Measurements from ENCODE around the gene TRAPPC2L. TPM values are rescaled to one million over a fixed set of nuclear protein-coding genes. Genes with fewer than 3 reads are reported as not detected.

TRAPPC2L gene
- polyA plus RNA-seq, 3 donors, result 38.8 to 89.3 (median 82.4) TPM

DNA sequence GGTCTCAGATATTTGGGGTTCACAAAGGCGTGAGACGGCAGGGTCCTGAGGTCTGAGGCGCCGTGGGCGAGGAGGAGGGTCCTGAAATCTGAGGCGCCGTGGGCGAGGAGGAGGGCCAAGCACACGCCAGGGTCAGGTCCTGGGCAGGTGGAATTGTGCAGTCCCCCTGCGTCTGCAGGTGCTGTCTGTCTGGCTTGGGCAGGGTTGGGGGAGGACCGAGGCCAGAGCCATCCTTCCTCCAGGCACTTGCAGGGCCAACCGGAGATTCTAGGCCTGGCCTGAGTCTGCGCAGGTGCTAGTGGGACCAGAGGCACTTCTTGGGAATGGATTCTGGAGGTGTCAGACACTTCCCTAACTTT is 42.8 kb upstream of the TRAPPC2L start:
- H3K27me3 Mint-ChIP-seq (ENCODE audit: low read depth in 3 of 3), result peaks cover 0 to 2% (median 0%) of the 10 kb centered on the region in 3 donors
- Histone ChIP-seq H3K4me1 (ENCODE audit: control insufficient read depth in 1 of 2, insufficient read depth in 2 of 2, low read length in 2 of 2) (peaks cover 35 to 42% of the 10 kb centered on the region in 2 donors), H2AFZ (ENCODE audit: insufficient read depth, low read depth, low read length, poor library complexity, severe bottlenecking) (no peak overlapping the region), H3K9ac (ENCODE audit: insufficient read depth, low read length, poor library complexity, severe bottlenecking) (no peak overlapping the region), H3K79me2 (ENCODE audit: insufficient read depth, low read length) (peaks cover 25% of the 10 kb centered on the region), H3K4me2 (replicated peaks; ENCODE audit: extremely low read depth, low read length, poor library complexity, severe bottlenecking) (no peak overlapping the region), H3K27me3 (ENCODE audit: control insufficient read depth in 2 of 2, insufficient read depth in 2 of 2, low read length in 2 of 2) (no peaks in the 10 kb centered on the region), H4K20me1 (ENCODE audit: insufficient read depth, low read length) (peaks cover 38% of the 10 kb centered on the region), H3K36me3 (replicated peaks in 1 of 2; ENCODE audit: control insufficient read depth in 1 of 2, insufficient read depth in 2 of 2, low read length in 2 of 2) (peaks cover 6 to 7% of the 10 kb centered on the region in 2 donors), H3K9me3 (replicated peaks in 1 of 2; ENCODE audit: control insufficient read depth in 1 of 2, insufficient read depth in 1 of 2, low read length in 2 of 2) (no peaks in the 10 kb centered on the region), H3K4me3 (replicated peaks in 1 of 3; ENCODE audit: low read depth in 2 of 3, low read length in 3 of 3) (no peak overlapping the region), H3K27ac (ENCODE audit: low read depth in 1 of 2, low read length in 2 of 2) (no peak overlapping the region)
- H3K27ac Mint-ChIP-seq, result no peak overlapping the region
- H3K4me3 Mint-ChIP-seq, result no peak overlapping the region
- WGBS (ENCODE audit: insufficient coverage), result 95% methylated on average over 12 of the region's 13 CpGs
- TF ChIP-seq, protein P1, sequence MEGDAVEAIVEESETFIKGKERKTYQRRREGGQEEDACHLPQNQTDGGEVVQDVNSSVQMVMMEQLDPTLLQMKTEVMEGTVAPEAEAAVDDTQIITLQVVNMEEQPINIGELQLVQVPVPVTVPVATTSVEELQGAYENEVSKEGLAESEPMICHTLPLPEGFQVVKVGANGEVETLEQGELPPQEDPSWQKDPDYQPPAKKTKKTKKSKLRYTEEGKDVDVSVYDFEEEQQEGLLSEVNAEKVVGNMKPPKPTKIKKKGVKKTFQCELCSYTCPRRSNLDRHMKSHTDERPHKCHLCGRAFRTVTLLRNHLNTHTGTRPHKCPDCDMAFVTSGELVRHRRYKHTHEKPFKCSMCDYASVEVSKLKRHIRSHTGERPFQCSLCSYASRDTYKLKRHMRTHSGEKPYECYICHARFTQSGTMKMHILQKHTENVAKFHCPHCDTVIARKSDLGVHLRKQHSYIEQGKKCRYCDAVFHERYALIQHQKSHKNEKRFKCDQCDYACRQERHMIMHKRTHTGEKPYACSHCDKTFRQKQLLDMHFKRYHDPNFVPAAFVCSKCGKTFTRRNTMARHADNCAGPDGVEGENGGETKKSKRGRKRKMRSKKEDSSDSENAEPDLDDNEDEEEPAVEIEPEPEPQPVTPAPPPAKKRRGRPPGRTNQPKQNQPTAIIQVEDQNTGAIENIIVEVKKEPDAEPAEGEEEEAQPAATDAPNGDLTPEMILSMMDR (IDR thresholded peaks at IDR 0.05), result no peak
- intact Hi-C loops (cut with micrococcal nuclease), result loop anchor here in 1 of 2 donors (10.0 kb wide), 1 partner anchor 401 kb away; the partner anchor contains the start of gene ZNF778
- peaks cover 9 to 23% of the 10 kb centered on the region in 2 donors for H3K36me3 Mint-ChIP-seq
- peaks cover 0 to 3% (median 0%) of the 10 kb centered on the region in 7 donors for H3K9me3 Mint-ChIP-seq
- no peak for DNase-seq
- H3K4me1 Mint-ChIP-seq, result peaks cover 27% of the 10 kb centered on the region

DNA sequence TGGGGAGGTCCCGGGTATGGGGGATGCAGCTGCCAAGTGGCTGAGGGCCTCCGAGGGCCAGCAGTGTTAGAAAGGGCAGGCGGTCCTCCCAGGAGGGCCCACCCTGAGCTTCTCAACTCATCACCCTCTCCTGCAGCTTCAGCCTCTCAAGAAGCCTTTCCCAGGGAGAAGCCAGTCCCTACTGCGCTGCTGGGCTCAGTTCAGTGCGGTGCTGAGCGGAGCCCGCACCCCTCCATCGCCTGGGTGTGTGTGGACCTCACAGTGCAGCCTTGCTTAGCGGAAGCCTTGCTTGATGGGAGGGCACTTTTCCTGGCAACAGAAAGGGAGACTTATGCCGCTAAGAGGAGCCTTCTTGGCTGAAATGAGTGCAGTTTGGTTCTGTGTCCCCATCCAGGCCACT is 41.7 kb upstream of the TRAPPC2L start:
- H3K27ac ChIP-seq (ENCODE audit: low read depth in 1 of 2, low read length in 2 of 2), result no peak overlapping the region
- peaks cover 14% of the 10 kb centered on the region for H3K79me2 ChIP-seq (ENCODE audit: insufficient read depth, low read length)
- H3K9me3 Mint-ChIP-seq, result peaks cover 0 to 3% (median 0%) of the 10 kb centered on the region in 7 donors
- 97% methylated on average over 8 of the region's 10 CpGs for WGBS (ENCODE audit: insufficient coverage)
- H2AFZ ChIP-seq (ENCODE audit: insufficient read depth, low read depth, low read length, poor library complexity, severe bottlenecking), result no peak overlapping the region
- no peak overlapping the region for H3K9ac ChIP-seq (ENCODE audit: insufficient read depth, low read length, poor library complexity, severe bottlenecking)
- H3K36me3 ChIP-seq (replicated peaks in 1 of 2; ENCODE audit: control insufficient read depth in 1 of 2, insufficient read depth in 2 of 2, low read length in 2 of 2), result peaks cover 0 to 2% of the 10 kb centered on the region in 2 donors
- H3K27ac Mint-ChIP-seq, result no peak overlapping the region
- peaks cover 27% of the 10 kb centered on the region for H4K20me1 ChIP-seq (ENCODE audit: insufficient read depth, low read length)
- H3K4me2 ChIP-seq (replicated peaks; ENCODE audit: extremely low read depth, low read length, poor library complexity, severe bottlenecking), result no peak overlapping the region
- H3K4me1 Mint-ChIP-seq, result peaks cover 18% of the 10 kb centered on the region
- peaks cover 28 to 31% of the 10 kb centered on the region in 2 donors for H3K4me1 ChIP-seq (ENCODE audit: control insufficient read depth in 1 of 2, insufficient read depth in 2 of 2, low read length in 2 of 2)
- H3K4me3 ChIP-seq (replicated peaks in 1 of 3; ENCODE audit: low read depth in 2 of 3, low read length in 3 of 3), result no peak overlapping the region
- H3K4me3 Mint-ChIP-seq, result no peak overlapping the region
- no peak for DNase-seq
- intact Hi-C loops (cut with micrococcal nuclease), result loop anchor here in 1 of 2 donors (10.0 kb wide), 1 partner anchor 400 kb away; the partner anchor contains the start of gene ZNF778
- no peaks in the 10 kb centered on the region for H3K27me3 Mint-ChIP-seq (ENCODE audit: low read depth in 3 of 3)
- H3K9me3 ChIP-seq (replicated peaks in 1 of 2; ENCODE audit: control insufficient read depth in 1 of 2, insufficient read depth in 1 of 2, low read length in 2 of 2), result no peaks in the 10 kb centered on the region
- H3K27me3 ChIP-seq (ENCODE audit: control insufficient read depth in 2 of 2, insufficient read depth in 2 of 2, low read length in 2 of 2), result no peaks in the 10 kb centered on the region
- peaks cover under 1 to 15% of the 10 kb centered on the region in 2 donors for H3K36me3 Mint-ChIP-seq
- TF ChIP-seq, protein P1 (IDR thresholded peaks at IDR 0.05), result no peak
